Right atrium auricular region (tissue), 2 donors: ENCODE results near the gene SLC9A3. TPM values are rescaled to one million over a fixed set of nuclear protein-coding genes. Genes with fewer than 3 reads are reported as not detected.

Experiments
- DNase-seq: peaks from one replicate; pipeline ENCODE4 v3.0.0-alpha.2; 2019; ENCODE audit warnings: low spot score
- H3K27ac ChIP-seq, 2 donors: fragments of 200-600 bp; sonication (generic); 1 replicate in 1 of 2; 2 replicates in 1 of 2; pipeline ENCODE4 v1.5.1; 2016 to 2019
- H3K27me3 ChIP-seq, 2 donors: fragments of 200-600 bp; sonication (generic); one replicate each; pipeline versions ENCODE4 v1.5.1 to v1.6.0; 2017 to 2019
- H3K36me3 ChIP-seq: fragments of 200-600 bp; sonication (generic); one replicate; pipeline ENCODE4 v1.5.1; 2016
- H3K4me1 ChIP-seq, 2 donors: fragments of 200-600 bp; sonication (generic); one replicate each; pipeline versions ENCODE4 v1.5.1 to v1.6.0; 2017 to 2019
- H3K4me3 ChIP-seq, 2 donors: fragments of 200-600 bp; sonication (generic); 1 replicate in 1 of 2; 2 replicates in 1 of 2; pipeline ENCODE4 v1.5.1; 2017 to 2019; ENCODE audit warnings: mild to moderate bottlenecking in 1 of 2, moderate library complexity in 1 of 2
- H3K9me3 ChIP-seq, 2 donors: fragments of 200-600 bp; sonication (generic); one replicate each; pipeline ENCODE4 v1.5.1; 2019
- CTCF ChIP-seq, 2 donors: fragments of 200-600 bp; sonication (generic); IDR thresholded peaks; one replicate each; pipeline ENCODE4 v1.5.1; 2019; ENCODE audit warnings: antibody characterized with exemption in 2 of 2
- total RNA-seq, 2 donors: library from RNA; depleted of rRNA; stranded (reverse); fragments of >200 nt; gene quantifications; one replicate each; pipeline ENCODE4 v1.1.0, GENCODE V29; 2016

SLC9A3 gene
- total RNA-seq, 2 donors from 2014 or later: 1.8 to 2.3 TPM

GRCh38 chr5:554284-554988, 30.2 kb upstream of the SLC9A3 start:
- Histone ChIP-seq H3K27me3 (no peaks in the 10 kb centered on the region), H3K9me3 (peaks cover 0 to 8% of the 10 kb centered on the region in 2 donors), H3K4me3 (no peak overlapping the region), H3K27ac (no peak overlapping the region), H3K4me1 (no peaks in the 10 kb centered on the region), H3K36me3 (no peaks in the 10 kb centered on the region)
- no peak for TF ChIP-seq CTCF (IDR thresholded peaks at IDR 0.05)
- DNase-seq: no peak

DNA sequence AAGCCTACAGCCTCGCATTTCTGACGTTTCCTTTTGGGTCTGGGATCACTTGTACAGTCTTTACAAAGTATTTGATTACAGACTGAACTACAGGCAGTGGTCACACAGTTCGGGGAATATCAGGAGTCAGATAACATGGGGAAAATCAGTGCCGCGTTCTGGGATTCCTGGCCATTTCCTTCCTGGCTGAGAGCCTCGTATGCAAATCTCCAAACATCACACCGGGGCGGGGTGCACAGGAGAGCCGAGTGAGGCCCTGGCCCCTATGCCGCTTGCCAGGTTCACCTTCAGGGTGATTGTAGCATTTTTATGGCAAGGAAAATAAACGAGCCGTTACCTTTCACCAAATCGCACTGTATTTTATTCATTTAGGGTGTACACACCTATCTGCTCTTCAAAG, 29.6 kb upstream of the SLC9A3 start:
- Histone ChIP-seq H3K4me3 (no peak overlapping the region), H3K36me3 (no peaks in the 10 kb centered on the region), H3K27ac (no peak overlapping the region), H3K4me1 (no peaks in the 10 kb centered on the region), H3K9me3 (peaks cover 0 to 8% of the 10 kb centered on the region in 2 donors), H3K27me3 (no peaks in the 10 kb centered on the region)
- DNase-seq: no peak
- TF ChIP-seq CTCF (IDR thresholded peaks at IDR 0.05): no peak

DNA sequence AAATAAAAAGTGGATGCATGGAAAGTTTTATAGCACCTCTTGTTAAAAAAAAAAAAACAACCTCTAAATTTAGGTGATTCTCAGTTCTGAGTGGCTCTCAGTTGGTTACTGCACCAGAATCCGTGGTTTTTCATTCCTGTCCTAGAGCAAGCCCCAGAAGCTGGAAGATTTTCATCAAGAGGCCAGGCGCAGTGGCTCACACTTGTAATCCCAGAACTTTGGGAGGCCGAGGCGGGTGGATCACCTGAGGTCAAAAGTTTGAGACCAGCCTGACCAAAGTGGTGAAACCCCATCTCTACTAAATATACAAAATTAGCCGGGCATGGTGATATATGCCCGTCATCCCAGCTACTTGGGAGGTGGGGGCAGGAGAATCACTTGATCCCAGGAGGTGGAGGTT, 27.2 kb upstream of the SLC9A3 start:
- no peak overlapping the region for H3K27ac ChIP-seq
- no peak for DNase-seq
- no peaks in the 10 kb centered on the region for H3K36me3 ChIP-seq
- no peak overlapping the region for H3K4me3 ChIP-seq
- no peaks in the 10 kb centered on the region for H3K27me3 ChIP-seq
- peaks cover 0 to 8% of the 10 kb centered on the region in 2 donors for H3K9me3 ChIP-seq
- H3K4me1 ChIP-seq: no peaks in the 10 kb centered on the region
- TF ChIP-seq CTCF (IDR thresholded peaks at IDR 0.05): no peak

- DNase-seq: no peak
- no peak overlapping the region for H3K4me3 ChIP-seq
- H3K27me3 ChIP-seq: no peaks in the 10 kb centered on the region
- peaks cover 0 to 8% of the 10 kb centered on the region in 2 donors for H3K9me3 ChIP-seq
- no peak for TF ChIP-seq CTCF (IDR thresholded peaks at IDR 0.05)
- no peaks in the 10 kb centered on the region for H3K4me1 ChIP-seq
- H3K36me3 ChIP-seq: no peaks in the 10 kb centered on the region
- H3K27ac ChIP-seq: no peak overlapping the region
These were observed 25.0 kb upstream of the SLC9A3 start for GRCh38 chr5:549229-549628.

DNA sequence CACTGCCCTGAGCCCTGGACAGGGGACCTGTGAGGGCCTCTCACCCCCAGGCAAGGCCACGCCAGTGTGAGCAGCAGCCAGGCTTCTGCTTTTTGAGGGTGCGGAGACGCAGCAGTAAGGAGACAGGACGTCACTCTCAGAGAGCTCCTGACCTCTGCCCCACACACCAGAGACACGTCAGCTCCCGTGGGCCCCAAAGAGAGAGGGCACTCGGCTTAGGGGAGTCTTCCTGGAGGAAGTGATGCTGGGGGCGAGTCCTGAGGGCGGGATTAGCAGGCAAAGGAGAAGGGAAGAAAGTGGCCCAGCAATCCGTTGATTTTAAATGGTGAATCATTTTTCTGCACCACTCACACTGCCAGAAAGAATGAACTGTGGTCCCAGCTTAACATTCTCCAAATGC, 24.0 kb upstream of the SLC9A3 start:
- no peak overlapping the region for H3K27ac ChIP-seq
- no peak for DNase-seq
- H3K36me3 ChIP-seq: no peaks in the 10 kb centered on the region
- no peak overlapping the region for H3K4me3 ChIP-seq
- peaks cover 0 to 8% of the 10 kb centered on the region in 2 donors for H3K9me3 ChIP-seq
- H3K4me1 ChIP-seq: no peaks in the 10 kb centered on the region
- H3K27me3 ChIP-seq: no peaks in the 10 kb centered on the region
- no peak for TF ChIP-seq CTCF (IDR thresholded peaks at IDR 0.05)
